GM18867 (cell line): ENCODE measurements around the gene TMEM258.

Experiments
- ATAC-seq: cut with Tn5 transposase; IDR thresholded peaks from one replicate; pipeline ENCODE4 v1.9.1; 2021; ENCODE audit warnings: mild to moderate bottlenecking, moderate library complexity; ENCODE audit not compliant: unreplicated experiment

Gene TMEM258

GRCh38 chr11:61826930-61827570, 34.7 kb upstream of the TMEM258 start:
- ATAC-seq, result no peak

- ATAC-seq, result no peak
Measured at GRCh38 chr11:61820174-61820573, 27.8 kb upstream of the TMEM258 start.

GRCh38 chr11:61817471-61818202, 25.2 kb upstream of the TMEM258 start:
- no peak for ATAC-seq

GRCh38 chr11:61816736-61817455, 24.5 kb upstream of the TMEM258 start, which contains the start of gene FADS1:
TSS of gene FADS1 (minus strand) at chr11:61817003. CDS start at chr11:61816929, 74 bp downstream.
- peak; percentile 46 for ATAC-seq

GRCh38 chr11:61815790-61816735, 23.7 kb upstream of the TMEM258 start:
- peak; percentile 45 for ATAC-seq

- ATAC-seq, result no peak
Measured at GRCh38 chr11:61814958-61815789, 22.8 kb upstream of the TMEM258 start.

- no peak for ATAC-seq
Measured at GRCh38 chr11:61814247-61814957, 22.0 kb upstream of the TMEM258 start.

GRCh38 chr11:61812736-61813411, 20.5 kb upstream of the TMEM258 start:
- no peak for ATAC-seq

- no peak for ATAC-seq
Measured at GRCh38 chr11:61811831-61812230, 19.4 kb upstream of the TMEM258 start.

- no peak for ATAC-seq
Measured at GRCh38 chr11:61810671-61811175, 18.3 kb upstream of the TMEM258 start.

- ATAC-seq, result no peak
Measured at GRCh38 chr11:61806785-61807184, 14.4 kb upstream of the TMEM258 start.

- ATAC-seq, result no peak
Measured at GRCh38 chr11:61805146-61805545, 12.7 kb upstream of the TMEM258 start.

GRCh38 chr11:61803889-61804647, 11.7 kb upstream of the TMEM258 start:
- ATAC-seq, result no peak

GRCh38 chr11:61802605-61803004, 10.2 kb upstream of the TMEM258 start:
- no peak for ATAC-seq

GRCh38 chr11:61800331-61801281, 8.2 kb upstream of the TMEM258 start:
- no peak for ATAC-seq

GRCh38 chr11:61799665-61800284, 7.4 kb upstream of the TMEM258 start:
- ATAC-seq, result no peak
